AG09319 (cell line): Measurements from ENCODE around the gene ICE2.
A peak's percentile ranks its signal among the peaks of the same experiment; 100 is the strongest.

Experiments
- DNase-seq: peaks from one replicate; pipeline ENCODE4 v3.0.0-alpha.2; 2010; ENCODE audit warnings: low read depth; ENCODE audit errors: extremely low read depth
- CTCF ChIP-seq: IDR thresholded peaks from 2 replicates; pipeline ENCODE4 v1.5.1; 2011; ENCODE audit warnings: low read depth, mild to moderate bottlenecking, inconsistent platforms, low read length, moderate library complexity

Gene ICE2

GRCh38 chr15:60460931-60461330 is 18.0 kb downstream of the ICE2 start:
- TF ChIP-seq CTCF, result no peak
- no peak for DNase-seq

GRCh38 chr15:60458721-60459120 is 20.2 kb downstream of the ICE2 start:
- no peak for TF ChIP-seq CTCF
- no peak for DNase-seq

GRCh38 chr15:60457985-60458384 is 21.0 kb downstream of the ICE2 start:
- no peak for DNase-seq
- no peak for TF ChIP-seq CTCF

GRCh38 chr15:60454824-60455223 is 24.1 kb downstream of the ICE2 start:
- DNase-seq, result no peak
- no peak for TF ChIP-seq CTCF

GRCh38 chr15:60448668-60449360 is 30.1 kb downstream of the ICE2 start:
- TF ChIP-seq CTCF, result no peak

DNA sequence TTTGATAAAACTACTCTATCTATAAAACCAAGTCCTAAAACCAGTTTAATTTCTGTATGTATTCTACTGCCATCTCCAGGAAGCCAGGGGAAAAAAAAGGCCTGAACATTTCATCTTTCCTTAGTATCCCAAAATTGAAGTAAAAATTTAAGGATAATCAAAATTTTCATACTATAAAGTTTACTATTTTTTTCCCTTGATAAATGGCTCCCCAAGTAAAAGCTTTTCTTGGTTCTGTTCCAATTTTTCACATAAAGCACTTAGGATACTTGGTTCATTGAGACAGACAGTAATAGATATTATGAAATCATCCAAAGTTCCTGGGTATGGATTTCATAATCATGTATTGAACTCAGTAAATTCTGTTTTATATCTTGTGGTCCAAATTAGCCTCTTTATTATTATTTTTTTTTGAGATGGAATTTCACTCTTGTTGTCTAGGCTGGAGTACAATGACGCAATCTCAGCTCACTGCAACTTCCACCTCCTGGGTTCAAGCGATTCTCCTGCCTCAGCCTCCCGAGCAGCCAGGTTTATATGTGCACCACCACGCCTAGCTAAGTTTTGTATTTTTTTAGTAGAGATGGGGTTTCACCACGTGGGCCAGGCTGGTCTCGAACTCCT is 34.5 kb downstream of the ICE2 start:
- TF ChIP-seq CTCF, result peak; percentile 74
- no peak for DNase-seq

More at GRCh38 chr15:60448668-60449360, 30.1 kb downstream of the ICE2 start:
- no peak for DNase-seq

DNA sequence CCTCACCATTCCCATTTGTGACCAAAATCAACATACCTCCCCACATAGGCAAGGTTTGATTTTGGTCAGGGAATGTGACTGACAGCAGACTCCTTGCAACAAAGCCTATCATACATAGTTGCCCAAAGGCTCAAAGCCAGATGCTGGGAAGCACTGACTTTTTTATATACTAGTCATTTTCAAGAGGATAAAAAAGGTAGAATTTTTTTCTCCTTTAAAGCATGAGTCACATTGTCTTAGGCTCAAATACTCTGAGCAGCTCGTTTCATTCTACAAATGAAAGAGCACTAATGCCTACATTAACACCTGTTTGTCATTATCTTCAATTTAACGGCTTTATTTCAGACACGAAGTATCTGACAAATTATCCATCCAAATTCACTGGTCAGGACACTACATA is 36.2 kb downstream of the ICE2 start:
- no peak for DNase-seq
- TF ChIP-seq CTCF, result no peak
